Endodermal cell (in vitro differentiated cells): ENCODE measurements around the gene CLIC6. TPM values are rescaled to one million over a fixed set of nuclear protein-coding genes. Genes with fewer than 3 reads are reported as not detected.

ENCODE experiments used
- DNase-seq: peaks from one replicate; pipeline ENCODE4 v3.0.0-alpha.2; 2017
- H3K27ac ChIP-seq: 2 replicates; pipeline ENCODE4 v1.5.1; 2013; ENCODE audit warnings: mild to moderate bottlenecking, low read depth, low read length, moderate library complexity
- H3K27me3 ChIP-seq: 2 replicates; pipeline ENCODE4 v1.6.1; 2013; ENCODE audit warnings: mild to moderate bottlenecking, low read length, moderate library complexity; ENCODE audit not compliant: insufficient read depth, control insufficient read depth, poor library complexity, severe bottlenecking
- H3K36me3 ChIP-seq: 2 replicates; pipeline ENCODE4 v1.7.0; 2013; ENCODE audit warnings: mild to moderate bottlenecking, low read length, moderate library complexity; ENCODE audit not compliant: control insufficient read depth, insufficient read depth
- H3K4me1 ChIP-seq: one replicate; pipeline ENCODE4 v1.7.0; 2013; ENCODE audit warnings: low read length; ENCODE audit not compliant: control insufficient read depth, insufficient read depth
- H3K4me3 ChIP-seq: 2 replicates; pipeline ENCODE4 v1.5.1; 2013; ENCODE audit warnings: mild to moderate bottlenecking, low read length, moderate library complexity
- H3K9ac ChIP-seq: 2 replicates; pipeline ENCODE4 v1.6.1; 2013; ENCODE audit warnings: mild to moderate bottlenecking, low read length, moderate library complexity; ENCODE audit not compliant: poor library complexity, severe bottlenecking; ENCODE audit errors: extremely low read depth
- H3K9me3 ChIP-seq: 2 replicates; pipeline ENCODE4 v1.6.1; 2013; ENCODE audit warnings: mild to moderate bottlenecking, low read length, moderate library complexity; ENCODE audit not compliant: control insufficient read depth
- H3K27ac Mint-ChIP-seq: 2 replicates; pipeline ENCODE4 v1.8.0; 2020; ENCODE audit warnings: mixed read lengths
- H3K27me3 Mint-ChIP-seq: 2 replicates; pipeline ENCODE4 v1.8.0; 2021; ENCODE audit warnings: mild to moderate bottlenecking, mixed read lengths; ENCODE audit not compliant: insufficient read depth
- H3K36me3 Mint-ChIP-seq: 2 replicates; pipeline ENCODE4 v1.8.0; 2020; ENCODE audit warnings: low read depth, mixed read lengths
- H3K4me1 Mint-ChIP-seq: 2 replicates; pipeline ENCODE4 v1.8.0; 2020; ENCODE audit warnings: mixed read lengths
- H3K4me3 Mint-ChIP-seq: 2 replicates; pipeline ENCODE4 v1.8.0; 2020; ENCODE audit warnings: mild to moderate bottlenecking, moderate library complexity, mixed read lengths
- H3K9me3 Mint-ChIP-seq: 2 replicates; pipeline ENCODE4 v1.8.0; 2020; ENCODE audit warnings: mild to moderate bottlenecking, mixed read lengths
- WGBS, 2 experiments: methylation state at CpG; one replicate each; pipeline versions ENCODE4 v1.1.5 to v1.1.7; 2013; ENCODE audit warnings: missing lambda C conversion rate in 2 of 2, mixed read lengths in 1 of 2; ENCODE audit not compliant: insufficient coverage in 1 of 2, insufficient read length in 1 of 2; 5-methylcytosine and 5-hydroxymethylcytosine counted together
- total RNA-seq, 2 donors: library from RNA; stranded (reverse); fragmentation: NEBNext Ultra II Directional in 1 of 2; extraction: Animal tissue kit (Norgen Biotek cat#: 25700) in 1 of 2; gene quantifications; 2 replicates in 1 of 2; 3 replicates in 1 of 2; pipeline ENCODE4 v1.2.1, GENCODE V29; 2021
- TF ChIP-seq, protein P1 (sequence below): fragments of 200-600 bp; sonication (generic); conservative IDR thresholded peaks from 2 replicates; pipeline ENCODE4 v1.5.0; 2021; ENCODE audit warnings: antibody characterized with exemption, mild to moderate bottlenecking

The CLIC6 gene
- total RNA-seq, 2 donors from 2014 or later, result 1.7 to 2.4 TPM

GRCh38 chr21:34691390-34692032, 22.7 kb downstream of the CLIC6 start:
- no peak overlapping the region for H3K4me3 Mint-ChIP-seq
- H3K27ac Mint-ChIP-seq, result no peak overlapping the region
- H3K9me3 Mint-ChIP-seq, result peaks cover 14% of the 10 kb centered on the region
- TF ChIP-seq, protein P1, sequence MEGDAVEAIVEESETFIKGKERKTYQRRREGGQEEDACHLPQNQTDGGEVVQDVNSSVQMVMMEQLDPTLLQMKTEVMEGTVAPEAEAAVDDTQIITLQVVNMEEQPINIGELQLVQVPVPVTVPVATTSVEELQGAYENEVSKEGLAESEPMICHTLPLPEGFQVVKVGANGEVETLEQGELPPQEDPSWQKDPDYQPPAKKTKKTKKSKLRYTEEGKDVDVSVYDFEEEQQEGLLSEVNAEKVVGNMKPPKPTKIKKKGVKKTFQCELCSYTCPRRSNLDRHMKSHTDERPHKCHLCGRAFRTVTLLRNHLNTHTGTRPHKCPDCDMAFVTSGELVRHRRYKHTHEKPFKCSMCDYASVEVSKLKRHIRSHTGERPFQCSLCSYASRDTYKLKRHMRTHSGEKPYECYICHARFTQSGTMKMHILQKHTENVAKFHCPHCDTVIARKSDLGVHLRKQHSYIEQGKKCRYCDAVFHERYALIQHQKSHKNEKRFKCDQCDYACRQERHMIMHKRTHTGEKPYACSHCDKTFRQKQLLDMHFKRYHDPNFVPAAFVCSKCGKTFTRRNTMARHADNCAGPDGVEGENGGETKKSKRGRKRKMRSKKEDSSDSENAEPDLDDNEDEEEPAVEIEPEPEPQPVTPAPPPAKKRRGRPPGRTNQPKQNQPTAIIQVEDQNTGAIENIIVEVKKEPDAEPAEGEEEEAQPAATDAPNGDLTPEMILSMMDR, result no peak
- DNase-seq, result peak; percentile 4
- peaks cover 7% of the 10 kb centered on the region for H3K27me3 Mint-ChIP-seq
- 79 to 86% methylated on average over 3 to 4 of the region's 5 CpGs for WGBS, 2 experiments
- no peak overlapping the region for H3K4me3 ChIP-seq
- H3K9me3 ChIP-seq, result no peaks in the 10 kb centered on the region
- peaks cover 2% of the 10 kb centered on the region for H3K36me3 Mint-ChIP-seq
- no peak overlapping the region for H3K27ac ChIP-seq
- no peaks in the 10 kb centered on the region for H3K4me1 ChIP-seq
- peaks cover 7% of the 10 kb centered on the region for H3K27me3 ChIP-seq
- no peak overlapping the region for H3K9ac ChIP-seq
- peaks cover 3% of the 10 kb centered on the region for H3K4me1 Mint-ChIP-seq
- H3K36me3 ChIP-seq, result no peaks in the 10 kb centered on the region

GRCh38 chr21:34692458-34693020, 23.7 kb downstream of the CLIC6 start:
- Histone ChIP-seq H3K4me3 (no peak overlapping the region), H3K27ac (no peak overlapping the region), H3K36me3 (no peaks in the 10 kb centered on the region), H3K9me3 (no peaks in the 10 kb centered on the region), H3K9ac (no peak overlapping the region), H3K4me1 (peaks cover 2% of the 10 kb centered on the region), H3K27me3 (peaks cover 7% of the 10 kb centered on the region)
- TF ChIP-seq, protein P1, result no peak
- H3K27ac Mint-ChIP-seq, result no peak overlapping the region
- no peak for DNase-seq
- no peak overlapping the region for H3K4me3 Mint-ChIP-seq
- peaks cover 7% of the 10 kb centered on the region for H3K27me3 Mint-ChIP-seq
- H3K9me3 Mint-ChIP-seq, result peaks cover 14% of the 10 kb centered on the region
- peaks cover 2% of the 10 kb centered on the region for H3K36me3 Mint-ChIP-seq
- WGBS, 2 experiments, result 87% methylated on average over 2 of the region's 2 CpGs; no CpG with 5 or more reads in 1 of the 2 experiments
- peaks cover 12% of the 10 kb centered on the region for H3K4me1 Mint-ChIP-seq

- DNase-seq, result peak; percentile 69
- TF ChIP-seq, protein P1, result peak; percentile 91
- Mint-ChIP-seq H3K27me3 (peaks cover 7% of the 10 kb centered on the region), H3K27ac (no peak overlapping the region), H3K4me3 (no peak overlapping the region), H3K4me1 (peaks cover 17% of the 10 kb centered on the region), H3K9me3 (peaks cover 14% of the 10 kb centered on the region), H3K36me3 (peaks cover 2% of the 10 kb centered on the region)
- Histone ChIP-seq H3K27me3 (peaks cover 7% of the 10 kb centered on the region), H3K27ac (no peak overlapping the region), H3K4me1 (peaks cover 2% of the 10 kb centered on the region), H3K4me3 (no peak overlapping the region), H3K36me3 (no peaks in the 10 kb centered on the region), H3K9me3 (no peaks in the 10 kb centered on the region), H3K9ac (no peak overlapping the region)
- WGBS, 2 experiments, result 69 to 70% methylated on average over 5 to 6 of the region's 6 CpGs
Observed at GRCh38 chr21:34693192-34693810, 24.5 kb downstream of the CLIC6 start.
